DMS114 treated with DMSO at 0.1 percent for 48 hours (cell line): ENCODE measurements around the gene NOSTRIN.

Source experiments
- DNase-seq: peaks from one replicate; lab custom pipeline; 2025; ENCODE audit not compliant: unreplicated experiment; lab: John Stamatoyannopoulos, UW

The NOSTRIN gene

GRCh38 chr2:168814939-168815907 is 12.8 kb downstream of the NOSTRIN start:
- DNase-seq: no peak

DNA sequence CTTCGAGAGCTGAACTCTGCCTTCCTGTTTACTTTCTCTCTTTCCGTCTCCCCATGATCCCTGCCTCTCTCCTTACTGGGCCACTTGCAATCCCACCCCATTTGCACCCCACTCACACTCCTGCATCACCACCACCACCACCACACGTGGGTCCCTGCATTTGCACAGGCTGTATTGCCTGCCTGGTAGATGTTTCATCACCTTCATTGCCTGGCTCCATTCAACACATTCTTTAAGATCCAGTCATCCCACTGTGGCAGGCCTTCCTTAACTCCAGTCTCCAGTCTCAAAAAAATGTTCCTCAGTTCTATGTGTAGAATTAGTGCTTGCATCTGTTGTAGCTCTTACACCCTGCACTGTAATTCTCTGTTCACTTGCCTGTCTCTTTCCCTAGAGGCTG is 13.9 kb downstream of the NOSTRIN start:
- no peak for DNase-seq

DNA sequence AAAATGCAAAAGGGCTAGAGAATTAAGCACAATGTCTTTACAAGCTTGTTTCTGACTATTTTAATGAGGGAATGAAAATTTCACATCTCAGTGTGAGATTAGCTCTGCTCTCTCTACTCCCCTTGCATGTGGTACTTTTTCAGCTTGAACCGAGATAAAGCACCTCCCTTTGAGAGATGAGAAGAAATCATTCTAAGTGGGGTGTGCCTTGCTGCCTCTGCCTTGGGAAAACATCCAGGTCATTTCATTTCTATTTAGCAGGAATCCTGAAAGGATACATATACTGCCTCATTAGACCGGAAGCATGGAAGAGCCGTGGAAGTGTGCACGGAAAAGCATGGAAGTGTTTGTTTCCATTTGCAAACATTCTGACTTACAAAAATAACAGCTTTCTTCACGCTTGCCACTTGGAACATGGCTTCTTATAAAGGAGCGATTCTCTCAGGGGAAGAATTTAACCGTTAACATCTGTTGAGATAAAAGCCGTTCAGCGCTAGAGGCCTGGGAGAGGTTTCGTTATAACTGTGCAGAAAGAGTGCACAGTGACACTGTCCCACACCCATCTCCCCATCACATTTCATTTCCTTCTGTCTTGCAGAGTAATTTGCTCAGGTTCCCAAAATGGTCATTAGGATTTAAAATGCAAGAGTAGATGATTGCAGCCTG is 16.7 kb downstream of the NOSTRIN start:
- no peak for DNase-seq

DNA sequence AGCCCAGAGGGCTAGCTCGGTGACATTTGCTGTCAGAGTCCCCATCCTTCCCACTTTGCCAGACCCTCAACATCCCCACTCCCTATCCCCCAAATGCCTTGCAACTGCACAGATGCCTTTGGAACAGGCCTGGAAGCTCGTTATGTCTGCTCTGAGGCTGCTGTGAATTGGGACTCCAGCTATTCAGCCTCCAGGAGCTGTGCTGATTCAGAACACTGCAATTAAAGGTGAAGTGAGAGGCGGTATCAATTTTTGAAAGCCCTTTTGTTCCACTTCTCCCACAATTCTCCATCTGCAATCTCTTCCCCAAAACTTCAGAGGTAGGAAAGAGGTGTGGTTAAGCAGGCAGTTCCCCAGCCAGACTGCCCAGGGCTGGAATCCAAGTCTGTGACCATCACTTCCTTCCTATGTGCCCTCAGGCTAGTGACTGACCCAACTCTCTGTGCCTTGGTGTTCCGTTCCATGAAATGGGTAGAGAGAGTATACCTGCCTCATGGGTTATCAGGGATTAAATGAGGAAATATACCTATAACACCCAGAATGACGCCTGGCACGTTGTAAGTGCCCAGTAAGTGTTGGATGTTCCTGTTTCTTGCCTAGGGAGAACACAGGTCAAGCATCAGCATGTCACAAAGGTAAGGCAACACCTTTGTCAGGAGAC is 17.5 kb downstream of the NOSTRIN start:
- DNase-seq: no peak

DNA sequence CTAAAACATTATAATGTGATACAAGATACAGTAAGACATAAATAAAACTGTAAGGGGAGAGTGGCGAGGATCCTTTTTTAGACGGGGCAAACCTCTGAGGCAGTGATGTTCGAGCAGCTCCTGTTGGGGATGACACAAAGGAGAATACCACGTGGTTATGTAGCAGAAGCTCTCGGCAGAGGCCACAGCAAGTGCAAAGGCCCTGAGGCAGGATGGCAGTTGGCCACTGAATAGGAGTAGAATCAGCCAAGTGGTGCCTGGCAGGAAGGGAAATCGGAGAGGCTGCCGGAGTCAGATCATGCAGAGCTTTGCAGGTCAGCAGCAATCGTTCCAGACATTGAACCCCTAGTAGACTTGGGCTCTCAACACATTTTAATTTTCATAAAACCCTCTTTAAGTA is 19.1 kb downstream of the NOSTRIN start:
- no peak for DNase-seq

DNA sequence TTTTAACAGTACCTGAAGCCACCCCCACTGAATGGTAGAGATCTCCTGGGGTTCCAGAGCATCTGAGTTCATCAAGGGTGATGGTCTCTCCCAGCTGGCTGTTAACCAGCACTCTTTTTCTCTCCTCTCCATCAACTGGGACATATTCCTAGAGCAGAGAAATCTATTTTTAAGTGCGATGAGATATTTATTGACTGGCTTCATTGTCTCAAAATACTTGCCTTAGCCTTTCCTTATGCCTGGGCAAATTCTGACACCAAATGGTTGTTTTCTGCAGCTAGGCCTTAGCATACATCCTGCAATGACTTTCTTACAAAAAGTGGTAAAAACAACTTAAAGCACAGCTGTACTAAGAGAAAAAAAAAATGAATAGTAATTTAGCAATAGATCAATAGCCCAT is 19.6 kb downstream of the NOSTRIN start:
- no peak for DNase-seq

DNA sequence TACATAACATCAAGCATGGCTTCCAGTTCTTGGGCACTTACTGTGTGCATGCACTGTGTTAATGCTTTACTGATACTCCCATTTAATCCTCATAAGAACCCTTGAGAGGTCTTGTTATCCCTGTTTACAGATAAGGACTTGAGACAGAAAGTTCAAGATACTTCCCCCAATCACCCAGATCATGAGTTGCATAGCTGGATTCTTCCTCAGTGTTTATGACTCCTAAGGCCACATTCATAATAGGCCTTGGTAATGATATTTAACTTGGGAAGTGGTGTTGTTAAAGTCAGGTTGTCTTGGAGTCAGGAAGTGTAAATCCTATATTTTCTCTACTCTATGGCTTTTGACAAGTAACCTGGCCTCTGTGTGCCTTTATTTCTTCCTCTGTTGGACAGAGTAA is 22.7 kb downstream of the NOSTRIN start:
- no peak for DNase-seq

DNA sequence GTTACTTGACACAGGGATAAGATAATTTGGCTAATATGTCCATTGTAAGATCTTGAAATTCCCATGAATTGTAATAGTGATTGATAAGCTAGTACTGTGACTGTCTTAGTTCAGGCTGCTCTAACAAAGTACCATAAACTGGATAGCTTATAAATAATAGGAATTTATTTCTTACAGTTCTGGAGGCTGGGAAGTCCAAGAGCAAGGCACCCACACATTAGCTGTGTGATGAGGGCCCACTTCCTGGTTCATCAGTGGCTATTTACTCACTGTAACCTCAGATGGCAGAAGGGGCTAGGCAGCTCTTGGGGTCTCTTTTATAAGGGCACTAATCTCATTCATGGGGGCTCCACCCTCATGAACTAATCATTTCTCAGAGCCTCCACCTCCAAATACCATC is 28.5 kb downstream of the NOSTRIN start:
- DNase-seq: no peak

DNA sequence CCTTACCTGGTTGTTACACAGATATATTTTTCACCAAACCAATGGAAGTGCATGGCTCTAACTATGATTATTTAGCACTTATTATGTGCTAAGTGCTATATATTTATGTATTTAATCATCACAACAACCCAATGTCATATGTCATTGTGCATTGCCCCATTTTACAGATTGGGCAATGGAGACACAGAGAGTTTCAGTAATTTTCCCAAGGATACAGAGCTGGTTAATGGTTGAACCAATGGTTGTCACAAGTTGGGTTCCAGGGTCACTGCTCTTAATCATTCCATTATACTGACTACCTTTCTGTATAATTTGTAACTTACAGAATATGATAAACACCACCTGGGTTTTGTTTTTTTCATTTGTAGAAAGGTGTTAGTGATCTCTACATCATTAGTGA is 29.2 kb downstream of the NOSTRIN start:
- DNase-seq: no peak

DNA sequence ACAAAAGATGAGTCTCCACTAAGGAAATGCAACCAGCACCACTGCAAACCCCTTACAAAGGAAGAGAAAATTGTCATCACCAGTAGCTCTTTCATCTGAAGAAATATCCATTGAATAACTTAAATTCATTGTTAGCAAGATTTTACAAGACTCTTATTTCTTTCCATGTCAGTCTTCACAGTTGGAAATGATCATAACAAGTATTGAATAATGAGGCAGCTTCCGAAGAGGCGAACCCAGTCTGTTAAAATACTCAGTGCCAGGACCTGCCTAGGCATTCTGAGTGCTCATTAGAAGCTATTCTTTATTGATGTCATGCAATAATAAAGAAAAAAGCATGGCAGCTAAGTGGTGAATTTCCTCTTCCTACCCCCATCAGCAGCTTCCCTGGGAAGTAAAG is 33.5 kb downstream of the NOSTRIN start:
- no peak for DNase-seq

DNA sequence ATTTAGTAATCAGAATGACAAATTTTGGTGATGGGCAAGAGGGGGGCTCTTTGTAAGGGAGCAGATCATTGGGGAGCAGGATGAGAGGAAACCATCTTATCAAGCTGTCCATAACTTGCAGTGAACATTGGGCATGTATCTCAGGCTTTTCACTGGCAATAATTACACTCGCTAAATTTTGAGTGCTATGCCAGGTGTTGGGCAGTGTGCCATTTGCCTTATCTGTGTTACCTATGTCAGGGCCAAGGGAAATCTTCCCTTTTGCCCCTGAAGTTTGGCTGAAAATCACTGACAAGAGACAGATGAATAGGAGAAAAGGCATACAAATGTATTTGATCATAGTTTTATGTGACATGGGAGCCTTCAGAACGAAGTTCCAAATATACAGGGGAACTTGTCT is 39.0 kb downstream of the NOSTRIN start:
- no peak for DNase-seq

DNA sequence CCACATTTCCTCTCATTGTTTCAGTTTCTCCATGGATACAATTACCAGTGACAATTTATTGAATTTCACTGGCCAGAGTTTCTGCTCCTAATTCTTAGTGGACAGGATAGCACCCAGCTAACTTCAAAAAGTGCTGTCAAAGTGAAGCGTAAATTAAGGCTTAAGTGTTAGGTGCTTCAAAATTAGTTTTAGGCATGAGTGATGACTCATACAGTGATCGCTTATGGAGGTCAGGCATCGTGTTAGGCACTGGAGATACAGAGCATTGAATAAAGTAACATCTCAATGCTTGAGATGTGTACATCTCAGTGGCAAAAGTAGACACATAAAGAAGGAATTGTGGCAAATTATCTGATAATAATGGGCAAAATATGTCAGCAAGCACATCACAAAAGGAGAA is 40.8 kb downstream of the NOSTRIN start:
- DNase-seq: no peak

DNA sequence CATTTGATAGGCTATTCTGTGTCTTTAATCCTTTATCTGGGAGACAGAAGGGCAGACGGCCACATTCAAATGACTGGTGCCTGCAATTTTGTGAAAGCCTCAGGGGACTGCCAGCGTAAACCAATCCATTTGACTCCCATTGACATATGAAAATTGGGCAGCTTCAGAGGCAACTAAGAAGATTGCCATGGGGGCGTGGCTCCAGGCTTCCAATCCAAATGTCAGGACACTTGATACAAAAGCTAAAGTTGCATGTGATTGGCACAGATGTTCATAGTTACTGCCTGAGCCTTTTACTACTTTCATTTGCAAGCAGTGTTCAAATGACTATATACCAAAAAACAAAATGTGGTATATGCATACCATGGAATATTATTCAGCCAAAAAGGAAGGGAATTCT is 45.8 kb downstream of the NOSTRIN start:
- no peak for DNase-seq

DNA sequence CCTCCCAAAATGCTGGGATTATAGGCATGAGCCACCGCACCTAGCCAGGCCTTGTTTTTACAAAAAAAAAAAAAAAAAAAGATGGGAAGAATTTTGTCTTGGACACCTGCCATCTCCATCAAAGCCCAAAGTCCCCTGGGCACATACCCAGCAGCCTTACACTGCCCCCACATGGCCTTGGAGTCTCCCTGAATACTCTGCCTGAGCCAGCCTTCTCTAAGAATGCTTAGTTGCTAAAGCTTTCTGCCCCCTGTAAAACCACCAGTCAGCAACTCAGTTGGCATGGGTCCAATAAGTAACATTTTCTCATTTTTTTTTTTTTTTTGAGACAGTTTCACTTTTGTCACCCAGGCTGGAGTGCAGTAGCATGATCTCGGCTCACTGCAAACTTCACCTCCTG is 47.2 kb downstream of the NOSTRIN start:
- no peak for DNase-seq

DNA sequence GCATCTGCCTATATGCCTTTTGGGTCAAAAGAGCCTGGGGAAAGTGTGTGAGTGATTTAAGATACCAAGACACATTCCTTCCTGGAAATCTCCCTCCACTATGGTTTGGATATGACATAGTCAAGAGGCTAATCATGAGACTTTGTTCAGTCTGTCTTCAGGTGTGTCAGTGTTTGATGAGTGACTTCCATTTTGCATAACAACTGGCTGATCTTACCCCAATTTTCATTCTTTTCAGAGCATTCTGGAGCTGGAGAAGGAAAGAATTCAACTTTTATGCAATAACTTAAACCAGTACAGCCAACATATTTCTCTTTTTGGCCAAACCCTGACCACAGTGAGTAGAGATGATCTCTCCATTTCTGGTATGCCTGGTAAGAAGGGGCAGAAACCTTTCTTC is 48.4 kb downstream of the NOSTRIN start:
- DNase-seq: no peak

DNA sequence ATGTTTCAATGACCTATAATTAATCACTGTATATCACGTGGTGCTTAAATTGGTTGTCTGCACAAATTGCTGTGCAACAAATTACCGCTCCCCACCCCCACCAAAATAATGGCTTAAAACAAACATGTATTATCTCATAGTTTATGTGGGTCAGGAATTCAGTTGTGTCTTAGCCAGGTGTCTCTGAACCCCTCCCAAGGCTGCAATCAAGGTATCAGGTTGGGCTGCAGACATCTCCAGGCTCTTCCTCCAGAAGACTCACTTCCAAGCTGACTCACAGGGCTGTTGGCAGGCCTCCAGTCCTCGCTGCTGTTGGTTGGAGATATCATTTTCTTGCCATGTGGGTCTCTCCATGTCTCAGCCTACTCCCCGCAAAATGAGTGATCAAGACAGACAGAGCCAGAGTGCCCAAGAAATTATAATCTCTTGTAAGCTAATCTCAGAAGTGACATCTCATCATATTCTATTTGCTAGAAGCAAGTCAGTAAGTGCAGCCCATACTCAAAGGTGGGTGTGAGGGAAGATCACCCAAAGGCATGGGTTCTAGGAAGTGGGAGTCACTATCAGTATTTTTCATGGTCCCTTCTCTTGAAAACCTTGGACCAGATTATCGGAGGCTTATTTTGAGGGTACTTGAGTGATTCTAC is 49.4 kb downstream of the NOSTRIN start:
- no peak for DNase-seq

DNA sequence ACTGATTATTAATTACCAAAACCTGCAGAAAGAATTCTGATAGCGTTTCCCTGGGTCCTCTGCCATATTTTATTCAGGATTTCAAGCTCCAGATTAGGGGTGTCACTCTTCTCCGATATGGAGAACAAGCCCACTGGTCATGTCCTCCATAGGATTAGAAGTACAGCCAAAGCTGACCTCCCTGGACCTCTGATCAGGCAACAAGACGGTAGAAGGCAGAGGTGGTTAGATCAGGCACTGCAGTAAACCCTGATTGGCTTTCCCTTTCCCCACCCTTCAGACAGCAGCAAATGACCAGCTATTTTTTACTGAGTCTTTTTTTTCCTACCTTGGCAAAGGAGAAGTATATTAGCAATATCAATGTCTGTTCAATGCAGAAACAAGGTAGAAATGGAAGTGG is 50.0 kb downstream of the NOSTRIN start:
- no peak for DNase-seq

- no peak for DNase-seq
These were observed 51.0 kb downstream of the NOSTRIN start for GRCh38 chr2:168853471-168853870.

- DNase-seq: no peak
These were observed 52.2 kb downstream of the NOSTRIN start for GRCh38 chr2:168854651-168855050.

GRCh38 chr2:168855601-168856000 is 53.2 kb downstream of the NOSTRIN start:
- DNase-seq: no peak

DNA sequence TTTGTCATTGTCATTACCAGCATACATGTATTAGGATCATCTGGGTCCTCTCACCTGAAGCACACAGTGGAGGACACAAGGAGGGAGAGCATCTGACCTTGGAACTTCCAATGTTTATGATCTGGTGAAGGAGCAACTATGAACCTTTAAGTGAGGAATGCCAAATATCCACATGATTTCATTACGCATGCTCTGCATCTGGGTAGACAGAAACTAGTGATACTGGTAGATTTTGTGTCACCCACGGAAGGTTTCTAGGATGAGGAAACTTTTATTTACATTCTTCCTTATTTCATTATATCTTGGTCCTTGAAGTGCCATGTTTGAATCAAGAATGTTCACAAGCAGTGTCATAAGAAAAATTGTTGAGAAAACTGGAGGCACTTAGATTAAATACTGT is 55.7 kb downstream of the NOSTRIN start:
- DNase-seq: no peak
